PFSK-1 (cell line): ENCODE measurements around the gene IGSF8.

ENCODE experiments used
- FOXP2 ChIP-seq: optimal IDR thresholded peaks from 2 replicates; pipeline ENCODE3; 2011; ENCODE audit warnings: borderline replicate concordance, control low read depth, inconsistent platforms; ENCODE audit not compliant: insufficient read depth; ENCODE audit errors: extremely low read length, extremely low read depth
- POLR2AphosphoS5 ChIP-seq: IDR thresholded peaks from 2 replicates; pipeline ENCODE4 v1.6.1; 2012; ENCODE audit warnings: low read depth, mild to moderate bottlenecking, control low read depth, low read length, moderate library complexity
- SIN3A ChIP-seq: IDR thresholded peaks from 2 replicates; pipeline ENCODE4 v1.6.1; 2012; ENCODE audit warnings: mild to moderate bottlenecking, low read length, moderate library complexity, borderline replicate concordance; ENCODE audit not compliant: insufficient read depth
- TAF1 ChIP-seq: IDR thresholded peaks from 2 replicates; pipeline ENCODE4 v1.6.1; 2012; ENCODE audit warnings: low read length, control low read depth, borderline replicate concordance; ENCODE audit not compliant: insufficient read depth
- TF ChIP-seq, protein P1 (sequence below), 2 experiments: IDR thresholded peaks; 2 replicates each; pipeline versions ENCODE4 v1.6.1 to v1.8.0; 2011 to 2012; ENCODE audit warnings: low read depth in 2 of 2, low read length in 2 of 2, control low read depth in 1 of 2, inconsistent platforms in 1 of 2, mild to moderate bottlenecking in 1 of 2, moderate library complexity in 1 of 2; ENCODE audit not compliant: insufficient read depth in 1 of 2

The IGSF8 gene

GRCh38 chr1:160061369-160062229, 36.8 kb downstream of the IGSF8 start:
- no peak for TF ChIP-seq TAF1
- no peak for TF ChIP-seq POLR2AphosphoS5

DNA sequence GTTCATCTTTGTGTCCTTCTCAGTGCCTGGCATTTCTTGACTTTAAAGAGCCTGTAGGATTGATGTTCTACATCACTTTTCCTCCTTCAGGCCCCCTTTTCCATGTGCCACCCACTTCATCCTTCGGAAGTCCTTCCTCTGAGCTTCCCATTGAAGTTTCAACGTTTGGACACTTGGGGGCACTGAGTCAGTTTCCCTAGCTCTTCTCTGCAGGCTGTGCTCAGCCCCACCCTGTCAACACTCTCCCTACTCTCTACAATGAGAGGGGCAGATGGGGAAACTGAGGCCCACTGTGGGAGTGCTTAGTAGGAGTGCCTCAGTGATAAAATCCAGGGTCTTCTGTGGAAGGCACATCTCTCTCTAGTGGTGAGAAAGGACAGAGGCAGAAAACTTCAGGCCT, 40.3 kb downstream of the IGSF8 start:
- TF ChIP-seq, protein P1, sequence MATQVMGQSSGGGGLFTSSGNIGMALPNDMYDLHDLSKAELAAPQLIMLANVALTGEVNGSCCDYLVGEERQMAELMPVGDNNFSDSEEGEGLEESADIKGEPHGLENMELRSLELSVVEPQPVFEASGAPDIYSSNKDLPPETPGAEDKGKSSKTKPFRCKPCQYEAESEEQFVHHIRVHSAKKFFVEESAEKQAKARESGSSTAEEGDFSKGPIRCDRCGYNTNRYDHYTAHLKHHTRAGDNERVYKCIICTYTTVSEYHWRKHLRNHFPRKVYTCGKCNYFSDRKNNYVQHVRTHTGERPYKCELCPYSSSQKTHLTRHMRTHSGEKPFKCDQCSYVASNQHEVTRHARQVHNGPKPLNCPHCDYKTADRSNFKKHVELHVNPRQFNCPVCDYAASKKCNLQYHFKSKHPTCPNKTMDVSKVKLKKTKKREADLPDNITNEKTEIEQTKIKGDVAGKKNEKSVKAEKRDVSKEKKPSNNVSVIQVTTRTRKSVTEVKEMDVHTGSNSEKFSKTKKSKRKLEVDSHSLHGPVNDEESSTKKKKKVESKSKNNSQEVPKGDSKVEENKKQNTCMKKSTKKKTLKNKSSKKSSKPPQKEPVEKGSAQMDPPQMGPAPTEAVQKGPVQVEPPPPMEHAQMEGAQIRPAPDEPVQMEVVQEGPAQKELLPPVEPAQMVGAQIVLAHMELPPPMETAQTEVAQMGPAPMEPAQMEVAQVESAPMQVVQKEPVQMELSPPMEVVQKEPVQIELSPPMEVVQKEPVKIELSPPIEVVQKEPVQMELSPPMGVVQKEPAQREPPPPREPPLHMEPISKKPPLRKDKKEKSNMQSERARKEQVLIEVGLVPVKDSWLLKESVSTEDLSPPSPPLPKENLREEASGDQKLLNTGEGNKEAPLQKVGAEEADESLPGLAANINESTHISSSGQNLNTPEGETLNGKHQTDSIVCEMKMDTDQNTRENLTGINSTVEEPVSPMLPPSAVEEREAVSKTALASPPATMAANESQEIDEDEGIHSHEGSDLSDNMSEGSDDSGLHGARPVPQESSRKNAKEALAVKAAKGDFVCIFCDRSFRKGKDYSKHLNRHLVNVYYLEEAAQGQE (IDR thresholded peaks at IDR 0.05; ENCODE audit: insufficient read depth in 1 of 2, low read depth in 2 of 2, low read length in 2 of 2): no peak
- no peak for TF ChIP-seq FOXP2
- no peak for TF ChIP-seq TAF1
- TF ChIP-seq SIN3A: no peak
- no peak for TF ChIP-seq POLR2AphosphoS5

GRCh38 chr1:160056648-160057169, 41.7 kb downstream of the IGSF8 start:
- TF ChIP-seq TAF1 (no peak), FOXP2 (no peak), SIN3A (no peak), POLR2AphosphoS5 (no peak)
- TF ChIP-seq, protein P1 (IDR thresholded peaks at IDR 0.05; ENCODE audit: insufficient read depth in 1 of 2, low read depth in 2 of 2, low read length in 2 of 2): no peak

- no peak for TF ChIP-seq TAF1
- TF ChIP-seq FOXP2: no peak
- TF ChIP-seq, protein P1 (IDR thresholded peaks at IDR 0.05; ENCODE audit: insufficient read depth in 1 of 2, low read depth in 2 of 2, low read length in 2 of 2): no peak
- TF ChIP-seq SIN3A: no peak
- TF ChIP-seq POLR2AphosphoS5: no peak
Measured at GRCh38 chr1:160053548-160054365, 44.7 kb downstream of the IGSF8 start.

DNA sequence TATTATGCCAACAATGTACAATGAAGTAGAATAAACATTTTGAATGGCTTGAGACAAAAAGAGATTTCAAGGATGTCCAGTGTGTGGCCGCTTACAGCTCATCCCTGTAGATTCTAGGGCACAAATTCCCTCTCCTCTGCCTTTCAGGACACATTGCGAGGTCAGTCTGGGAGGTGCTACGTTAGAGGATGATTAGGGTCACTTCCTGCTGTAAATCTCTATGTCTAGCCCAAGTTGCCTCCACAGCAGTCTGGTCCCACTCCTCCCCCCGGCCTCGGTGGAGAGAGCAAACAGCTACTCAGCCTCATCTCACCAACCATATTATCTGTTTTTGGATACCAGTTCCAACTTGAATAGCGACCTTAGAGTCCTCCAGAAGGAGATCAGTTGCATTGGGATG, 45.5 kb downstream of the IGSF8 start:
- TF ChIP-seq, protein P1 (IDR thresholded peaks at IDR 0.05; ENCODE audit: insufficient read depth in 1 of 2, low read depth in 2 of 2, low read length in 2 of 2): no peak
- no peak for TF ChIP-seq POLR2AphosphoS5
- no peak for TF ChIP-seq SIN3A
- no peak for TF ChIP-seq TAF1
- no peak for TF ChIP-seq FOXP2
